ENCODE results near the gene MTFR1L.

The MTFR1L gene

DNA sequence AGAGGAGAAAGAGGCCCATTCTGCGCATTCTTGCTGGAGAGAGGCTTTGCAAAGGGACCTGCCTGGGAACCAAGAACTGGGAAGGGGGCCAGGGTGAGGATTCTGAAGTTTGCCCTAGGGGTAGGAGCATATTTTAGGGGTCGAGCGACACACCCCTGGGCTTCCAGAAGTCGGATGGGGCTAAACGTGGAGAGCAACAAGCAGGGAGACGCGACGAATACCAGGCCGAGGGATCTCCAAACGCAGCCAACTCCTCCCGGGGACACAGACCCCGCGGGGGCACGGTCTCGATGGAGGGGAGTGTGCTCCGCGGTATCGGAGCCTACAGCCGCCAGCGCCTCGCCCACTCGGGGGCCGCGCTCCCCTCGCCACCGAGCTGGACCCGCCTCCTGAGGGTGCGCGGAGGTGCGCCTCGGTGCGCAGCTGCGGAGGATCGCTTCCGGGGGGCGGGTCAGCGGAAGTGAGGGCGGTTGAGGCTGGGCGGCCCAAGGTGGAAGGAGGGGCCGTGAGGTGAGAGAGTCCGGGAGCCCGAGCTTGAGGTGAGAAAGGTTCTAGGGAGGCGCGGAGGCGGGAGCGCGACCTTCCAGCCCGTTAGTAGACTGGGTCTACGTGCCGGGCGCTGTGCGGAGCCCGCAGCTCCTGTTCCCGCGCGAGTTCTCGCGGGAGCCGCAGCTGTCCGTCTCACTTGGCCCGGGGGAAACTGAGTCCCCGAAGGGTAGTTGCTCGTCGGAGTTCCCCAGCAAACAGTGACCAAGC is at the start of gene MTFR1L:
MTFR1L (plus strand) TSS at position 464 of the 756 bp plus-strand sequence. CDS start 3,151 bp downstream, outside the sequence.
- DNase-seq: peak; percentile 78

GRCh38 chr1:25770541-25771220 is 49.1 kb upstream of the MTFR1L start:
- no peak for DNase-seq

DNA sequence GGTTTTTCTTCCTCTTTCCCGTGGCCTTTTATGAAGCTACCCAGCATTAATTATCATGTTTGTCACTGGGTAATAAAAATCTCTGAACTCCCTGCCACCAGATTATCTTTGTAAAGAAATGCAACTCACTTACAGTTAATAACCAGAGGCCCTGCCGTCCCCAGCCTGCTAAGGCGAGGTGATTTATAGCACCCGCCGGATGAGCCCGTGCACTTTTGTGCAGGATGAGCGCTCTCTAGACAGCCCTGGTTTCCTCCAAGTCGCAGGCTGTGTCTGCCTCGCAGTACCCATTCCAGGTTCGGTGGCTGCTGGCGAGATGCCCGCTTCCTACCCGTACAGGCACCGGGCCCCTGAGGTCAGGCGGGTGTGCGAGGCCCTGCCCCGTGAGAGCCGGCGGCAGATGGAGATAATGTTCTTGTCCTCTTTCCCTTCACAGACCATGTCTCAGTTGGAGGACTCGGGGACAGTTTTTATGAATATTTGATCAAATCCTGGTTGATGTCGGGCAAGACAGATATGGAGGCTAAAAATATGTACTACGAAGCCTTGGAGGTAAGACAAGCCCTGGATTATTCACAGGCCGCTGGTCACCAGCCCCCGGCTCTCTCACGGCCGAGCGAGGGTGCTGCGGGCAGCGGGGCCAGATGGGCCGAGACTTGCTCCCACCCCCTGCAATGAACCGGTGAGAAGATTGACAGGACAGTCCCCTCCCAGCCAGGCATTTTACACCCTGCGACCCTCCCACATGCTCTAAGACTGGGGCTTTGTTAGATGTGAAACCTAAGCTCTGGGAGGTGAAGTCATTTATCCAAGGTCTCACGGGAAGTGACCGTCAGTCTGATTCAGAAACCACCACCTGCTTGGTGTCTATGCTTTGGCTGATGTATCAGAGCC is 48.3 kb upstream of the MTFR1L start:
- DNase-seq: no peak

DNA sequence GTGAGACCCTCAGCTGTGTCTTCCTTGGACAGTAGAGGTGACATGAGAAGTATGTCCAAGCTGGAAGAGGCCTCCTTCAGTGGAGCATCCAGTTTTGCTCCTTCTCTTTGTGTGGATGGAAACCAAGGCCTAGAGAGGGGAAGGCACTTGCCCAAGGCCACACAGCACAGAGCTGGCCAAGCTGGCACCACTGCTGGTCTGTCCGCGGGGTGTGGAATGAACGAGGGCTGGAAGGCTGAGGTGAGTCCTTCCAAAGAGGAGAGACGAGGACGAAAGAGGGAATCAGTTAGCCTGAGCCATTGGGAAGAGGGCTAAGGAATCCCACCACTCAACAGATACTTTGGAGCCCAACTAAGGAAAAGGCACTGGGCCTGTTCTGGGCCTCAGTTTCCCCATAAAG is 47.6 kb upstream of the MTFR1L start:
- DNase-seq: no peak

DNA sequence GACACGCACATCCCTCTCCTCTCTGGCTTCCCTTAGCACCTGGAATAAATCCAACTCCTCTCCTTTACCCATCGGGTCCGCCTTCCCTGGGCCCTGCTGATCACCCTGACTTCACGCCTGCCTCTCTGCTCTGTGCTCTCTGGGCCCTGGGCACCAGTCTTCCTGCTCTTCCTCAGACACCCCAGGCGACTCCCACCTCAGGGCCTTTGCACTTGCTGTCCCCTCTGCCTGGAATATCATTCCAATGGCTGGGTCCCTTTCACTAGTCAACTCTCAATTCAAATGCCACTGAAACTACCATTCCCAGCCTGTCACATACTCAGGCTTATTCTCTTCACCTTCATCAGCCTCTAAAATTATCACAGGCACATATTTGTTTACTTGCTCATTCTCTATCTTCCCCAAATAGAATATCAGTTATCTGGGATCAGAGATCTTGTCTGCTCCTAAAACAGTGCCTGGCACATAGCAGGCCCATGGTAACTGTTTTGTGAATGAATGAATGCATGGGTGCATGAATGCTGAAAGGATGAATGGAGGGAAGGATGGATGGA is 47.0 kb upstream of the MTFR1L start:
- DNase-seq: no peak

DNA sequence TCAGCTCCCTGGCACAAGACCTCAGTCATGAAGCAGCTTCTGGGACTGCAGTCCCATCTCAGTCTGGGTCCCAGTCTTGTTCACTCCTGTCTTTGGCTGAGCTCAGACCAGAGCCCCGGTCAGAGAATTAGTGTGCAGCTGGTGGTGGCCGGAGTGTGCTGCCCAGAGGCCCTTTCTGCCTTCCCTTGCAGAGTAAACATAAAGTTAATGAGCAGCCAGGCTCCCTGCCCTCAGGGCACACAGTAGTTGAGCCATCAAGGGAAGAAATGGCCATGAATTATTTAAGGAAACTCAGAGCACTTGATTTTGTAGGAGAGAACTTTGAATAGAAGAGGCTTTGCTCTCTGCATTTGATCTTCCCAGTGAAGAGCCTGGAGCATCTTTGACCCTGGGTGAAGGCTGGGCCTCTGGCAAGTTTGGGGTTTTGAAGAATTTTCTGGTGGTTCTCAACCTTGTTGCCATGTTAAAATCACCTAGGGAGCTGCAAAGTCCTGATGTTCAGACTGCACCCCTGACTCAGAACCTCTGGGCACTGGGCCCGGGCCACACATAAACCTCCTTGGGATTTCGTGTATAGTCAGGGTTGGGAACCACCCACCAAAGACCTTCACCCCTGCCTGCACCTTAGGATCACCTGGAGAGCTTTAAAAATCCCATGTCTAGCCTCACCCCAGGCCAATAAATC is 46.2 kb upstream of the MTFR1L start:
- peak; percentile 5 for DNase-seq

DNA sequence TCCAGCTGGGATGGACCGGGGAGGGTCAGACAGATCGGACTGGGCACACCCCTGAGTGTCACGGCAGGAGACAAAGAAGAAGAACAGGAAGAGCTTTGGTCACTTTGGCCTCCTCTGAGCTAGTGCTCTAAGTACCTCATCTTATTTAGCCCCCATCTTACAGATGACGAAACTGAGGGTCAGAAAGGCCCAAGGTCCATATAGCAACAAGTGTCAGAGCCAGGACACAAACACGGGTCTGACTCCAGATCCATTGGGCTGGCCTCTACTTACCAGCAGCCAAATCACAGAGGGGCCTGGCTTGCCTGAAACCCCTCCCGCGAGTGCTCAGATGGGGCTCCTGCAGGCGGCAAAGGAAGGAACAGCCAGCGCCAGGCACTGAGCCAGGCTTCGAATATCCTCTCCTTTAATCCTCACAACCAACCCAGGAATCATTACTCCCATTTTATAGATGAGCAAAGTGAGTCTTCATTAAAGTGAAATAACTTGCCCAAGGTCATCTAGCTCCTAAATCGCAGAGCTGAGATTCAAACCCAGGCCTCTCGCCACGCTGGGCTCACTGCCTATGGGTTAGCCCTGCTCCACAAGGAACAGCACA is 45.4 kb upstream of the MTFR1L start:
- no peak for DNase-seq

- no peak for DNase-seq
Observed at GRCh38 chr1:25774921-25775771, 44.6 kb upstream of the MTFR1L start.

- DNase-seq: no peak
Observed at GRCh38 chr1:25779388-25779787, 40.4 kb upstream of the MTFR1L start.

DNA sequence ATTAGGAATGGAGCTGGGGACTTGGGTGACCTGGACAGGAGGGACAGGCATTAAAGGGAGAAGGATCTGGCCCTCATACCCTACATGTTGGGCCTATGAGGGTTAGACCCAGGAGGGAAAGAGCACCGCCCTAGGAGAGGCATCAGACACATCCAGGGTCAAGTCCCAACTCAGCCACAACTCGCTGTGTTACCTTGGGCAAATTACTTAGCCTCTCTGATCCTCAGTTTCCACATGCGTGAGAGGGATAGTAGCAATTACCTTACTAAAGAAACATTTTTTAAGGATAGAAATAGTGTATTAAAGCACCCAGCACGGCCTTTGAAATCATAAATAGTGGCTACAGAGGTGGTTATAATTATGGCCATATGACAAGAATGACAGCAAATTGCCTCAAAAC is 39.9 kb upstream of the MTFR1L start:
- DNase-seq: no peak

- no peak for DNase-seq
Observed at GRCh38 chr1:25780318-25781129, 39.2 kb upstream of the MTFR1L start.

DNA sequence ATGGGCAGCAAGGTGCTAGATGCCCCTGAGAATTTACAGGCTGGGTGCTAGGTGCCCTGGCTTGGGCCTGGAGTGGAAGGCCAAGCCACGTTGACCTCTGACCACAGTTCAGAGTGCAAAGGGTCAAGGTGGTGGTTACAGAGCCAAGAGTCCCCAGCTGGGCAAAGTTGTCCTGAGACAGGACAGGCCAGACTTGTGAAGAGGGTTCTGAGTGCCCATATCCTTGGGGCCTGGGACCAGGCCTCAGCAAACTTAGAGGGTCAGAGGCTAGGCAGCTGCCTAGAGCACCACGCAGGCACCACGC is 38.7 kb upstream of the MTFR1L start:
- no peak for DNase-seq

DNA sequence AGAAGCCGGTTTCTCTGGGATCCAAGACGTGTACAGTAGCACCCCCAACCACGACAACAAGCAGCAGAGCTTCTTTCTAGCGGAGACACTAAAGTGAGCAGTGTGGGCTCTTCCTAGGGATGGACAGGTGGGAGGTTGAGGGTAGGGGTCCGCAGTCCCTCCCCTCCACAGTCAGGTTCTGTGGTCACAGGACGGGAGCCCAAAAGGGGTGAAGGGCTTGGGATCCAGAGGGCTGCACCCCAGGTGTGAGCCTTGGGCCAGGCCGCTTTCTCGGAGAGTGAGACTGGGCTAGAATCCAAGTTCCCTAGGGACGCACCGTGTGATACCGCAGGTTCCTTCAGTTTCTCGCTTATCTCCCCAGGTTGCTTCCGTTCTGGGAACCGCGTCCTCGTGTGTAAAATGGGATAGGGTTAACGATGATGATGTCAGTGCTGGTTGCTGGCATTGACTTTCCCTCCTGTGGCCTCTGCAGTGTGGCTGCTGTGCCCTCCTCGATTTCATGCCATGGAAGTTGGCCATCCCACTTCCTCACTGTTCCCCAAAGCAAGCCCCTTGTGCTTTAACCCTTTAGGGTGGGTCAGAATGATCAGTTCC is 37.0 kb upstream of the MTFR1L start:
- no peak for DNase-seq

- DNase-seq: no peak
Observed at GRCh38 chr1:25784575-25785051, 35.1 kb upstream of the MTFR1L start.

GRCh38 chr1:25785333-25786067 is 34.3 kb upstream of the MTFR1L start:
- DNase-seq: no peak

DNA sequence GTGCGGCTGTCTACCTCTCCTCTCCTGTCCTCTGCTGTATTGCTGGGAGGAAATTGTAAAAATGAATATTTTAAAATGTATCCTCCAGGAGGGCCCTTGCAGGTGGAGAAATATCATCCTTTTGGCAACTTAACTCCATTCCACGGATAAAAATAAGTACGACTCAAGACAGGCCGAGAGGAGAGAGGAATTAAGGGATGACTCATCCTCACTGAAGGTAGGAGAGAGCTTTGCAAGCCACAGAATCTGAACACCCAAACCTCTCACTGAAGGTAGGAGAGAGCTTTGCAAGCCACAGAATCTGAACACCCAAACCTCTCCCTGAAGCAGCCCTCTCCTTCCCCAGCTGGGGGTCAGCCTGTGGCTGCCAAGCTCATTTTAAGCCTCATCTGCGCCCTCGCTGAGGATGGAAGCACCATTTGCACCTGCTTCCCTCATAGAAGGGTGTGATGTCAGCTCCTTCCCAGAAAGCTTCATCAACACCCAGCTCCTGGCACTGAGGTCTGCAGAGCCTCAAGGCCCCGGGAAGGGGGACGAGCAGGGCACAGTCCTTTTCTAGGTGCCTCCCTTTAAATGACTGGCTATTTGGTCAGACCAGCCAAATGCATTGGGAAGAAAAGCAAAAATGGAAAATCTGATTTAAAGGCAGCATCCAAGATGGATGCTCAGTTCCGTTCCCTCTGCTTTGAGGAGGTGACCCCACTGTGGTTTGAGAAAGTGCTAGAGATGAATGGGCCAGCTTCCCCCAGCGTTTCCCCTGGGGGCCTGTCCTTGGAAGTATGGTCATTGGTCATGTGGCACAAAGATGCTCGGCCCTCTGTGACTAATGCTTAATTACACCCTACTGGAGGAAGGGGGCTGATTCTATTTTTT is 32.6 kb upstream of the MTFR1L start:
- peak; percentile 35 for DNase-seq

DNA sequence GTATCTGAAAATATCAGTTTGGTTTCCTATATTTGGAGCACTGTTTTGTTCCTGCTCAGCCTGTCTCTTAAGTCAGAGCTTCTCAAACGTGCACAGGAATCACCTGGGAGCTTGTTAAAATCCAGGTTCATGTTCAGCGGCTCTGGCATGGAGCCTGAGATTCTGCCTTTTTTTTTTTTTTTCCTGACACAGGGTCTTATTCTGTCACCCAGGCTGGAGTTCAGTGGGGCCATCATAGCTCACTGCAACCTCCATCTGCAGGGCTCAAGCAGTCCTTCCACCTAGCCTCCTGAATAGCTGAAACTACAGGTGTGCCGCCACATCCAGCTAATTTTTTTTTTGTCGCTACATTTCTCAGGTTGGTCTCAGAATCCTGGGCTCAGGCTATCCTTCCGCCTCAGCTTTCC is 32.0 kb upstream of the MTFR1L start:
- no peak for DNase-seq

GRCh38 chr1:25790472-25790871 is 29.3 kb upstream of the MTFR1L start:
- no peak for DNase-seq

Data from T1000 (cell line).